GM19455 (cell line): ENCODE measurements around the gene DNAJB5.

Experiments used
- ATAC-seq: cut with Tn5 transposase; IDR thresholded peaks from one replicate; pipeline ENCODE4 v1.9.1; 2021; ENCODE audit not compliant: unreplicated experiment

The DNAJB5 gene

GRCh38 chr9:34983209-34983608 lies 6.3 kb upstream of the DNAJB5 start:
- no peak for ATAC-seq

GRCh38 chr9:34984049-34984448 lies 5.5 kb upstream of the DNAJB5 start:
- ATAC-seq = no peak

DNA sequence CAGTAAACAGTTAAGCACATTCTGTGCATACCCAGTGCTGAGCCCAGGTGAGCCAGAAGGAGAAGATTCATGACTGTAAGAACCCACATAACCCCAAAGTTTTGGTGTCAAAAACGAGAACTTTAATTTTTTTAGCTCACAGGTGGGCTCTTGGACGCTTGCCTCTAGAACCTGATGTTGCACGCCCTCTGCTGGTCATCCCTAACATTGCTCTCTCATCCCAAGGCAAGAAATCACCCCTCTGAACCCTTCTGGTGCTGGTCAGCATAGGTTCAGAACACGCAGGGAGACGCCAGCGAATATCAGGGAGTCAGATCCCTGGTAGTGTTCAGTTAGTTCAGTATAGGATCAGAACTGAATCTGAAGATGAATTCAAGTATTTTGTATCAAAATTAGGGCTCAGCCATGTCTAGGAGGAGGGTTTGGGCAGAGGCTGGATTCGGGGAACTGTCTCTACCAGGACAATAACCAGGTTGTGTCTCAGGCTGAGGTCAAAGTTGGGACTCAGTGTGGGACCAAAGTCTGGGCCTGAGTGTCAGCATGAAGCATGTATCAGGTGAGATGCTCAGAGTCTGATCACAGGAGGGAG lies 4.1 kb upstream of the DNAJB5 start:
- no peak for ATAC-seq

DNA sequence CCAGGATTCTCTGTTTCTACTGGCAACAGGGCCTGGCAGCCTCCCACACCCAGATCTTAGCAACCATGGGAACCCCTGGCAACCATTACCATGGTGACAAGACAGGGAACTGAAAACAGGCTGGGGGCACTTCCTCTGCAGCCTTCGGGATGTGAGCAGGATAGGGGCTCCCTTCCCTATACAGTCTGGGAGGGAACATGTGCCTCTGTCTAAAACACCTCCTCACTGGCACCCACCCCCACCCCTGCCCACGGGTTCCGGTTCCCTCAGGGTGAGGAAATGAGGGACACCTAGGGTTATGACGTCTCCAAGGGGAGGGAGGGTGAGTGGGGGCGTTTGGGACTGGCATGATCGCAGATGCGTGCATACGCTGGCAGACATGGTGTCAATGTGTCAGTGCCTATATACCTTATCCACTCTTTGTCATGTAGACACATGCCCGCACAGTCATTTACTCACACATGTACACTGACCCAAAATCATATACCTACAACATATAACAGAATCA lies 3.0 kb upstream of the DNAJB5 start:
- ATAC-seq = no peak

GRCh38 chr9:34987160-34987901 lies 2.2 kb upstream of the DNAJB5 start:
- ATAC-seq = no peak

DNA sequence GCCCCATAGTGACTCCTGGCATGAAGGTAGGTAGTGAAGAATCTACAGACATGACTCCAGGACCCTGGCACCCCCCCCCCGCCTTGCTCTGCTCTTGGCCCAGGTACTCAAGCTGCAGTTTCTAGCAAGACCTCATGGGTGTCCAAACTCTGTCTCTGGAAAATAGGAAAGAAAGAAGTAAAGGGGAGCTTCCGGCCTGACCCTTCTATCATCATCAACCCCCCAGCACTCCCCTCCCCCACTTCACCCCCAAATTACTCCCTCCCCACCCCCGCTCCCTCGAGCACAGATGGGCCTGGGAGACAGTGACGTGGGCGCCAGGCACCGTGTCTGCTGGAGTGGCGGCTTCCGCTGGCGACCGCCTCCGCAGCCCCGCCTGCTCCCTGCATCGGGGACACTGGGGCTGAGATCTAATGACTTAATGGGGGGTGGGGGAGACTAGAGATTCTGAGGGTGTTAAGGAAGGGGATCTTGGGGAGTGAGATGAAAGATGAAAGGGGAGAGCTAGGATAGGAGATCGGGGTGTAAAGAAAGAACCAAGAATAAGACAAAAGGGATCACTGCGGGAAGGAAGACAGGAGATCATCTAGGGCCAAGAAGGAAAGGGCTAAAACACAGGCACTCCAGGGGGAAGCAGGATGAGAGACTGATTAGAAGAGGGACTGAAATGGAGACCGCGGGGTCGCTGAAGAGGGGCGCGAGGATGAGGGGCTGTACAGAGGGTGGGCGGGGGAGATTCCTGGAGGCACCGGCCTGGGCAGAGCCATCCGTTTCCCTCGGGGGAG lies 1.1 kb upstream of the DNAJB5 start:
- no peak for ATAC-seq

DNA sequence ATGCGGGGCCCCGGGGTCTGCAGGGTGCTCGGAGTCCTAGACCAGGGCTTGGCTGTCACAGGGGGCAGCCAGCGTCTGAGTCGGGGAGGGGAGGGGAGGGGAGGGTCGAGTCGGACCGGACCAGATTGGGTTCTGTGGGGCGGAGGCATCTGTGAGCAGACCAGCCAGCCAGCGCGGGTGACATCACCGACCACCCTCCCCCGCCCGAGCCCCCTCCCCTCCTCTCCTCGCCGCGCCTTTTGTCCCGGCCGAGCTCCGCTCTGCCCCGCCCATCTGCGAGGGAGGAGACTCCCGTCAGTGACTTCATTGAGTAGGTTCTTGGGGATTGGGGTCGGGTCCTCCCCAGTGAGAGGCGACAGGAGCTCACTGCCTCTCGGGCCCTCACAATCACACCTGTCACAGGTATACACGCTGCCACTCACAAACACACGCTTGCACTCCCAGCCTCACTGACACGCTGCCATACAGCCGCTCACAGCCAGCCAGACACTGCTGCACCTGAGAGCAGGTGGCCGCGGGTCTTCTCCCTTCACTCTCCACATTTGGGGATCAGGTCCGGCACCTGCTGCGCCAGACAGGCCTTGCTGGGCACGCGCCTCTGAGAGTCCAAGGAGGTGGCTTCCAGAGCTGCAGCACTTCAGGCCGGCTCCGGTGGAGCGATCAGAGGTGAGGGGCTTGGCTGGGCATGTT lies 546 bp downstream of the DNAJB5 start:
- no peak for ATAC-seq

DNA sequence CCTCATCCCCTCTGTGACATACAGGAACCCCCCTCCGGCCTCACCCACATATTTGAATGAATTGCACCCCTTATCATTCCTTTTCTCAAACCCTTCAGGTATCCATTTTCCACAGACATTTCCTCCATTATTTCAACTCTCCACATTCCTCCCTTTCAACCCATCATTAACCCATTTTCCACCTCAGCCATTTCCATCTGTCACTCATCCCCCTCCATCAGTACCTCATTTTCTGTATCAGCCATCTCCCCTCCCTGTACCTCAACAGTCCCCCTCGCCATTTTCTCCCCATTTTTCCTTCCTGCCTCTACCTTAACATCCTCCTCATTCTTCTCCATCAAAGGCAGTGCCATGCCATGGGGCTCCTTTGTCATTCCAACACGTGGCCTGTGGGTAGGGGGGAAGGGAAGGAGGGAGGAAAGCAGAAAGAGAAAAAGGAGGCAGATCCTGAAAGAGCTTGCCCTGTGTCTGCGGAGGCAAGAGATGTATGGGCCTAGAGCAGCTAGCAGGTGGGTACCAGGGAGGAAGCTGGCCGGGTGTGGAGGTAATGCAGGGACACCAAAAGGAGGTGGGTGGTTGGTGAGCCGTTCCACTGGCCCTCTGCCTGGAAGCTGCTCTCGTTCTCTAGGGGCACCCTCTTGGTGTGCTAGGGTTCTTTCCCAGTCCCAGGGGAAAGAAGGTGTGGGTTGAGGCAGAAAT lies 1.5 kb downstream of the DNAJB5 start:
- ATAC-seq = no peak

DNA sequence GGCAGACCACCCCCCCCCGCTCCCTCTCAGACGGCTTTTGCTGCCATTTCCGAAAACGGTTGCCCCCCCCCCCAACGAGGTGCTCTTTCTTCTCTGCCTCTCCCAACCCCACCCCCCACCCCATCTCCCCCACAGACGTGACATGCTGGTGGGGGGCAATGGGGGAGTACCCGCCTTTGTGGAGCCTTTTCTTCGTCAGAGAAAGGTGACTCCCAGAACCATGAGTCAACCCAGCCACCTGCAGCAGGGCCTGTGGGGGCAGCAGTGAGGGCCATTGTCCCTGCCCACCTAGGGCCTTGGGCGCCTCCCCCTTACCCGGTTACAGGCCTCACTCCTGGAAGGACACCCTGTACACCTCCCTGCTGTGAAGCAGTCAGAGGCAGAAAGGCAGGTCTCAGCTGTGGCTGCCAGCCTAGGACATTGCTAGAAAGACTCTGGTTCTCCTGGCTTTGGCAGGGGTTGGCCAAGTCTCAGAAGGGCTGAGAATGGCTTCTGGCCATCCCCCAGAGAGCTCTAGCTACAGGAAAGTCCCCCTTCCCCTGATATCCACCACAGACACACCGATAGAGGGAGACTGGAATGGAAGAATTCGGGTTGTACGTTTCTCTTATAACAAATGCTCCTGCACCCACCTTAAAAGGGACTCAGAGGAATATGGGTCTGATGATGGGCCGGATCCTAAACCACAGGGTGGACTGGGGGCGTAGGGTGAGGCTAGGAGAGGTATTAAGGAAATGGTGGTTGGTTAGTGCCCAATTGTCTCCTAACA lies 2.2 kb downstream of the DNAJB5 start:
- ATAC-seq = no peak

GRCh38 chr9:34992376-34992951 lies 2.9 kb downstream of the DNAJB5 start:
- no peak for ATAC-seq

DNA sequence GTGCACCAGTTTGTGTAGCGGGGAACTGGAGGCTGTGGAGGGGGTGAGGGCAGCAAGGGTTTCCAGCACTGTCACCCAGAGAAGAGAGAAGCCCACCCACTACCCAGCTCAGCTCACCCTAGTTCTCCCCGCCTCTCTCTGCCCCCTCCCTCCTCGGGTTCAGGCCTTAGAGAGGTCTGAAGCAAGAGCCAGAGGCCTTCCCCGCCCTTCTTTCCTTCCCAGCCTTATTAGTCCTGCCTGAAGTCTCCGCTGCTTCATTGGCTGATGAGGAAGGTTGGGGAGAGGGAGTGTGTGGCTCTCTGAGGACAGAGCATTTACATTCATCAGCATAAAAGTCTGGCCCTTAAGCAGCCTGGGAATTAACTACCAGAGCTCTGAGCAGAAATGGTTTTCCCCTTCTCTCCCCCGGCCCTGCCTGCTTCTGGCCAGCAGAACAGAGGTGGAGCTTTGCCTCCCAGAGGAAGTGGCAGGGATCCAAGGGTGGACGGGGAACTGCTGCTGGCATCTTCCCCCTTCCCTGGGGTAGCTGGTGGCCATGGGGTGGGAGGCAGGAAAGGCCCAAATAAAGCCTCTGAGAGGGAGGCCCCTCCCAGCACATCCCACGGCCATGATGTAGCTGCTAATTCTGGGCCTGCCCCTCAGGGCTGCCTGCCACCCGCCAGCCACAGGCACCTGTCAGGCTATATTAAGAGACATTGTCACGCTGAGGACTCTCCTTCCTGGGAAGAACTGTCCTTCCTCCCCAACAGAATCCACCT lies 4.1 kb downstream of the DNAJB5 start:
- no peak for ATAC-seq

DNA sequence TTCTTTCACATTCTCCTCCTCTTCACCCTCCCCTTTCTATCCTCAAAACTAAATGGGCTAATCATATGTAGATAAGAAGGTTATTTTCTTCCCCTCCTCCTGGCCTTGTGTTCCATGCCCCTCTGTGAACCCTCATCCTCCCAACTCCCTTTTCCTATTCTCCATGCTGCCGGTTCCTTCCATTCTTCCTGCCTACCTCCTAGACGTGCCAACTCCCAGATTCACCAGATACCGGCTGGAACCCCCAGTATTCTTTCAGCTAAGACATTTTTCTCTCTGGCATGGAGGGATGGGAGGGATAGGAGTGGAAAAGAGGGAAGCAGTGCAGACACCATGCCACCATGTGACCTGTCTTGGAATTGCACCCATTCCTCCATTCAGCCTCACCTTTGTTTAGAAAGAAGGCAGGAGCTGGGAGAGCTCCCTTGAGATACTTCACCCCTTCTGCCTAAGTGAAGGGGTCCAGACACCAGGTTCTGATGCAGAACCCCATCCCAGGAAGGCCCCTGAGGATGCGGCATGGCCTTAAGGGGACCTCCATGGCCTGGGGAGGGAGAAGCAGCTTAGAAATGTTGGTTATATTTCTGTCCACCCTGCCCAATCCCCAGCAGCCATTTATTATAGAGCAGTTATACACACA lies 4.8 kb downstream of the DNAJB5 start:
- no peak for ATAC-seq

GRCh38 chr9:34994900-34995669 lies 5.5 kb downstream of the DNAJB5 start:
- no peak for ATAC-seq

DNA sequence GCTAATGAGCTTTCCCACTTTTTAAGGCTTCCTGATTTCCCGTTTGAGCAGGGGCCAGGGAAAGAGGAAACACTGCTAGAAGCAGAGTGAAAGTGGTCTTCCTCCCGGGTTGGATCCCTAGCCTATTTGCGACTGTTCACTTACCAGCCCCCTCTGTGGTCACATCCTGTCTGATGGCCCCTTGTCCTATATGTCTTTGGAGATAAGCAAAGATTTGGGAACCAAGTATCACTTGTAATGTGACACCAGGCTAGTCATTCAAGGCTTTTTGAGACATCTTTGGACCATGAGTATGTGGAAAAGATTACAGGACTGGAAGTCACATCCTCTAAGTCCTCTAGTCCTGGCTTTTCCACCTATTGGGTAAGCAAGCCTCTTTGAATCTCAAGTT lies 6.1 kb downstream of the DNAJB5 start:
- no peak for ATAC-seq

DNA sequence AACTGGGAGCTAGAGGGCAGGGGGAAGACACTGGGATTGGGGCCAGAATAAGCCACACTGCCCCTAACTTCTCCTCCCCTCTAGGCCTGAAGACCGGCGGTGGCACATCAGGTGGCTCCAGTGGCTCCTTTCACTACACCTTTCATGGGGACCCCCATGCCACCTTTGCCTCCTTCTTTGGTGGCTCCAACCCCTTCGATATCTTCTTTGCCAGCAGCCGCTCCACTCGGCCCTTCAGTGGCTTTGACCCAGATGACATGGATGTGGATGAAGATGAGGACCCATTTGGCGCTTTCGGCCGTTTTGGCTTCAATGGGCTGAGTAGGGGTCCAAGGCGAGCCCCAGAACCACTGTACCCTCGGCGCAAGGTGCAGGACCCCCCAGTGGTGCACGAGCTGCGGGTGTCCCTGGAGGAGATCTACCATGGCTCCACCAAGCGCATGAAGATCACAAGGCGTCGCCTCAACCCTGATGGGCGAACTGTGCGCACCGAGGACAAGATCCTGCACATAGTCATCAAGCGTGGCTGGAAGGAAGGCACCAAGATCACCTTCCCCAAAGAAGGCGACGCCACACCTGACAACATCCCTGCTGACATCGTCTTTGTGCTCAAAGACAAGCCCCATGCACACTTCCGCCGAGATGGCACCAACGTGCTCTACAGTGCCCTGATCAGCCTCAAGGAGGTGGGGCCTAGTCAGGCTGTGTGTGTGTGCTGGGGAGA lies 6.8 kb downstream of the DNAJB5 start:
- ATAC-seq = no peak

DNA sequence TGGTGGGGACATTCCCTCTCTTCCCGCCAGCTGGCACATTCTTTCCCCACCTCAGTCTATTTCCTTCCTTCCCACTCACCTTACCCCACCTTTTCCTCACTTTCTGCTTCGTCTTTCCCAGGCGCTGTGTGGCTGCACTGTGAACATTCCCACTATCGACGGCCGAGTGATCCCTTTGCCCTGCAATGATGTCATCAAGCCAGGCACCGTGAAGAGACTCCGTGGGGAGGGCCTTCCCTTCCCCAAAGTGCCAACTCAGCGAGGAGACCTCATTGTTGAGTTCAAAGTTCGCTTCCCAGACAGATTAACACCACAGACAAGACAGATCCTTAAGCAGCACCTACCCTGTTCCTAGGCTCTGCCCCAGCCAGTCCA lies 7.3 kb downstream of the DNAJB5 start:
- no peak for ATAC-seq

DNA sequence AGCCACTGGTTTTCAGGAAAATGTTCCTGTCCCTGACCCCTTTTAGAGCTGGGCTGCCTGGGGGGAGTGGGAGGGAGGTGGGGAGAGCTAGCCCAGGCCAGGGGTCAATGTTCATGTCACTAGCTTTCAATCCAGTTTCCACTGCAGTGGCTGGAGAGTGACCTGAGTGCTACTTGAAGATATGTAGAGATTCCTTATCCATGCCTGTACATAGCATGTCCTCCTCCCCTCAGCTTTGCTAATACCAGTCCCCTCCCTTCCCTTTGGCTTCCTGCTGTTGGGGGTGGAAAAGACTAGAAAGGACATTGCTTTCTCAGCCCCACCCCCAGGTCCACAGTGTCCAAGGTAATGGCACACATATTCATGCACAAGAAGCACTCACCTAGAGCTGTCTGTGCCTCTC lies 7.8 kb downstream of the DNAJB5 start:
- no peak for ATAC-seq
